Measurements from ENCODE around the gene MCTP1.

DNA sequence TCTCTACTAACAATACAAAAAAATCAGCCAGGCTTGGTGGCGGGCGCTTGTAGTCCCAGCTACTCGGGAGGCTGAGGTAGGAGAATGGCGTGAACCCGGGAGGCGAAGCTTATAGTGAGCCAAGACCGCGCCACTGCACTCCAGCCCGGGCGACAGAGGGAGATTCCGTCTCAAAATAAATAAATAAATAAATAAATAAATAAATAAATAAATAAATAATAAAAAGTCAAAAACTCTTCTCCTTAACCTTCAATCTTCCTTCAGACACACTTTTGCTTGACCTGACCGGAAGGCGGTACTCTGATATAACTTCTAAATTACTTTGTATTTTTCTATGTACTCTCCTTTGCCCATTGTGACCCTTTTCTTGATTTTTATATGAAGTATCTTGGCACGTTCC lies 364.3 kb downstream of the MCTP1 start:
- TF ChIP-seq, protein P1, sequence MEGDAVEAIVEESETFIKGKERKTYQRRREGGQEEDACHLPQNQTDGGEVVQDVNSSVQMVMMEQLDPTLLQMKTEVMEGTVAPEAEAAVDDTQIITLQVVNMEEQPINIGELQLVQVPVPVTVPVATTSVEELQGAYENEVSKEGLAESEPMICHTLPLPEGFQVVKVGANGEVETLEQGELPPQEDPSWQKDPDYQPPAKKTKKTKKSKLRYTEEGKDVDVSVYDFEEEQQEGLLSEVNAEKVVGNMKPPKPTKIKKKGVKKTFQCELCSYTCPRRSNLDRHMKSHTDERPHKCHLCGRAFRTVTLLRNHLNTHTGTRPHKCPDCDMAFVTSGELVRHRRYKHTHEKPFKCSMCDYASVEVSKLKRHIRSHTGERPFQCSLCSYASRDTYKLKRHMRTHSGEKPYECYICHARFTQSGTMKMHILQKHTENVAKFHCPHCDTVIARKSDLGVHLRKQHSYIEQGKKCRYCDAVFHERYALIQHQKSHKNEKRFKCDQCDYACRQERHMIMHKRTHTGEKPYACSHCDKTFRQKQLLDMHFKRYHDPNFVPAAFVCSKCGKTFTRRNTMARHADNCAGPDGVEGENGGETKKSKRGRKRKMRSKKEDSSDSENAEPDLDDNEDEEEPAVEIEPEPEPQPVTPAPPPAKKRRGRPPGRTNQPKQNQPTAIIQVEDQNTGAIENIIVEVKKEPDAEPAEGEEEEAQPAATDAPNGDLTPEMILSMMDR (conservative IDR thresholded peaks at IDR 0.05): no peak
- no peak for TF ChIP-seq ZFX (IDR thresholded peaks at IDR 0.05)
